ENCODE measurements around the gene SLC50A1. TPM values are rescaled to one million over a fixed set of nuclear protein-coding genes. Genes with fewer than 3 reads are reported as not detected.

SLC50A1 gene
- total and polyA plus RNA-seq, 2 of the 8 experiments (the other 6 are each of a cell fraction or from before 2014, with no cell fraction given), result 36.5 to 90.8 TPM

GRCh38 chr1:155172732-155173477, 37.3 kb downstream of the SLC50A1 start, which contains the start of gene KRTCAP2:
Gene KRTCAP2 (minus strand): TSS chr1:155173304. CDS start chr1:155173224, 80 bp downstream.
- Histone ChIP-seq H4K5ac (ENCODE audit: insufficient read length, low read depth, low read length) (peak within 1 kb of the TSS; percentile 96), H3K27me3 (replicated peaks in 1 of 4; ENCODE audit: control insufficient read depth in 3 of 4, extremely low read depth in 1 of 4, insufficient read depth in 3 of 4, low read length in 3 of 4) (no peaks in the 10 kb centered on the region), H3K4me3 (ENCODE audit: extremely low read depth in 1 of 4, insufficient read depth in 2 of 4, low read depth in 3 of 4, low read length in 4 of 4) (peak within 1 kb of the TSS; percentile 70 to 95 (median 86)), H4K8ac (ENCODE audit: extremely low read depth, insufficient read depth, low read length) (peak within 1 kb of the TSS; percentile 91), H3K4ac (replicated peaks; ENCODE audit: insufficient read length, low read depth, low read length) (peak within 1 kb of the TSS; percentile 98), H3K27ac (ENCODE audit: low read depth, low read length) (peak within 1 kb of the TSS; percentile 68), H3K9ac (replicated peaks in 1 of 4; ENCODE audit: extremely low read depth in 1 of 4, low read depth in 3 of 4, low read length in 3 of 4) (peak within 1 kb of the TSS; percentile 8 to 66 (median 50); a peak in 6 of 7 replicates), H3K79me2 (ENCODE audit: control insufficient read depth in 1 of 2, insufficient read depth in 2 of 2, low read length in 2 of 2) (peaks cover 0 to 16% of the 10 kb centered on the region in 2 experiments; a peak in 2 of 4 replicates), H3K23me2 (ENCODE audit: low read depth, low read length) (peaks cover 10% of the 10 kb centered on the region; the same call in 1 of the 2 replicates), H2AFZ (ENCODE audit: low read length) (peak within 1 kb of the TSS; percentile 30; the same call in 1 of the 2 replicates), H3K4me2 (ENCODE audit: insufficient read depth in 1 of 2, low read depth in 2 of 2, low read length in 2 of 2) (peak within 1 kb of the TSS; percentile 37 to 90), H4K91ac (replicated peaks; ENCODE audit: insufficient read length, low read length) (peak within 1 kb of the TSS; percentile 99), H3K9me3 (ENCODE audit: insufficient read depth in 2 of 2, low read depth in 1 of 2, low read length in 1 of 2) (no peaks in the 10 kb centered on the region), H2AK5ac (ENCODE audit: low read depth, low read length) (no peak within 1 kb of the TSS), H3K36me3 (ENCODE audit: control insufficient read depth in 2 of 4, insufficient read depth in 4 of 4, low read length in 3 of 4) (peaks cover 12 to 22% (median 16%) of the 10 kb centered on the region in 4 experiments), H2BK120ac (replicated peaks; ENCODE audit: low read depth, low read length) (peak within 1 kb of the TSS; percentile 91), H2BK15ac (ENCODE audit: low read length) (peak within 1 kb of the TSS; percentile 84; the same call in 1 of the 2 replicates), H3K23ac (ENCODE audit: insufficient read length) (no peak within 1 kb of the TSS), H3K14ac (ENCODE audit: insufficient read length) (peak within 1 kb of the TSS; percentile 13), H3K4me1 (replicated peaks in 1 of 4; ENCODE audit: control insufficient read depth in 3 of 4, insufficient read depth in 4 of 4, low read length in 3 of 4) (peaks cover 3 to 23% (median 8%) of the 10 kb centered on the region in 4 experiments; a peak in 6 of 7 replicates), H4K20me1 (replicated peaks in 1 of 2; ENCODE audit: control insufficient read depth in 1 of 2, insufficient read depth in 2 of 2, low read length in 2 of 2) (peaks cover 3 to 8% of the 10 kb centered on the region in 2 experiments), H3K79me1 (ENCODE audit: low read depth, low read length) (no peaks in the 10 kb centered on the region; the same call in 1 of the 2 replicates), H3K18ac (ENCODE audit: extremely low read depth, low read length) (peak within 1 kb of the TSS; percentile 98), H2BK20ac (ENCODE audit: low read length) (peak within 1 kb of the TSS; percentile 74), H2BK12ac (ENCODE audit: low read depth, low read length) (peak within 1 kb of the TSS; percentile 53; the same call in 1 of the 2 replicates), H2BK5ac (ENCODE audit: low read depth, low read length) (peak within 1 kb of the TSS; percentile 88), H3K56ac (replicated peaks; ENCODE audit: insufficient read length, low read depth, low read length) (peak within 1 kb of the TSS; percentile 94)
- 1% methylated on average over 49 of the region's 57 CpGs; no CpG with 5 or more reads in 1 of the 2 experiments for WGBS, 2 experiments (ENCODE audit: extremely low coverage in 1 of 2, insufficient coverage in 1 of 2, insufficient read length in 1 of 2, insufficient replicate concordance in 2 of 2, low coverage in 1 of 2, low lambda C conversion rate in 2 of 2, missing lambda C conversion rate in 1 of 2)
- peak; percentile 74 for FAIRE-seq
- ChIA-PET POLR2A (ENCODE audit: partially characterized antibody) (interaction anchor here (0.6 to 20.5 kb wide), 21 partner anchors 13 to 398 kb away, joined by 3 to 512 read pairs (median 4); partner anchors contain the start of genes CLK2, DPM3, EFNA4 and MTX1), CTCF (ENCODE audit: partially characterized antibody) (interaction anchor here (0.6 to 12.4 kb wide), 27 partner anchors 13 to 556 kb away, joined by 3 to 215 read pairs (median 4); partner anchors contain the start of genes DPM3, EFNA1, EFNA4 and LENEP)
- DNase-seq (ENCODE audit: low read depth in 1 of 2, low spot score in 2 of 2), result peak; percentile 94 to 95
- TF ChIP-seq CTCF (IDR thresholded peaks at IDR 0.05; ENCODE audit: control extremely low read depth in 1 of 3, insufficient read depth in 1 of 3, low read depth in 1 of 3, low read length in 3 of 3) (peak in 2 of 3 experiments; percentile 87 to 99; a peak in 3 of 4 replicates), GTF2F1 (IDR thresholded peaks at IDR 0.05; ENCODE audit: borderline replicate concordance, low read depth, low read length) (no peak), ATF2 (IDR thresholded peaks at IDR 0.05; ENCODE audit: low read length) (no peak), BRCA1 (IDR thresholded peaks at IDR 0.05; ENCODE audit: low read depth, low read length) (no peak), CHD2 (IDR thresholded peaks at IDR 0.05; ENCODE audit: low read length) (peak; percentile 47; the same call in 1 of the 2 replicates), POLR2A (IDR thresholded peaks at IDR 0.05; ENCODE audit: control extremely low read depth in 1 of 2, low read depth in 2 of 2, low read length in 2 of 2) (peak in 1 of 2 experiments; percentile 74; a peak in 2 of 3 replicates)
